ENCODE results near the gene KATNB1. TPM values are rescaled to one million over a fixed set of nuclear protein-coding genes. Genes with fewer than 3 reads are reported as not detected.

KATNB1 gene
- total and polyA plus RNA-seq, 2 of the 8 experiments (the other 6 are each of a cell fraction or from before 2014, with no cell fraction given) = 50.2 to 60.4 TPM

GRCh38 chr16:57701759-57702371 is 33.7 kb upstream of the KATNB1 start (continued):
- TF ChIP-seq MAFK (IDR thresholded peaks at IDR 0.05; ENCODE audit: low read depth, low read length) (no peak), HDAC6 (IDR thresholded peaks at IDR 0.05; ENCODE audit: low read depth, low read length) (no peak), TAF7 (optimal IDR thresholded peaks at IDR 0.05; ENCODE audit: borderline replicate concordance, low read depth, low read length) (no peak), RXRA (IDR thresholded peaks at IDR 0.05; ENCODE audit: insufficient read depth, low read depth, low read length) (no peak), CTCF (IDR thresholded peaks at IDR 0.05; ENCODE audit: control extremely low read depth in 1 of 3, insufficient read depth in 1 of 3, low read depth in 1 of 3, low read length in 3 of 3) (no peak), EZH2 (IDR thresholded peaks at IDR 0.05; ENCODE audit: low read depth, low read length, severe bottlenecking) (no peak)

Data from H1 (cell line).